Measurements from ENCODE around the gene NEK7.

Gene NEK7

GRCh38 chr1:198141668-198142351 is 15.0 kb upstream of the NEK7 start:
- no peaks in the 10 kb centered on the region for H3F3A ChIP-seq (ENCODE audit: insufficient read depth, low read length)
- no peak overlapping the region for H3K9ac ChIP-seq (ENCODE audit: low read length)
- H3K79me2 ChIP-seq (ENCODE audit: insufficient read depth, low read length), result no peaks in the 10 kb centered on the region
- no peaks in the 10 kb centered on the region for H4K20me1 ChIP-seq (ENCODE audit: insufficient read depth, low read length)
- H3K27ac ChIP-seq (ENCODE audit: low read depth, low read length, poor library complexity, severe bottlenecking), result no peak overlapping the region
- no peaks in the 10 kb centered on the region for H3K4me1 ChIP-seq (ENCODE audit: insufficient read depth, low read length, severe bottlenecking)
- H3K9me2 ChIP-seq (ENCODE audit: low read depth, low read length), result no peaks in the 10 kb centered on the region
- H3K4me2 ChIP-seq (ENCODE audit: low read length), result no peak overlapping the region
- no peaks in the 10 kb centered on the region for H3K9me3 ChIP-seq (ENCODE audit: low read length)
- no peaks in the 10 kb centered on the region for H3K27me3 ChIP-seq (ENCODE audit: insufficient read depth, low read length)
- no peak overlapping the region for H2AFZ ChIP-seq (ENCODE audit: low read length)
- H3K36me3 ChIP-seq (ENCODE audit: insufficient read depth, low read length), result no peaks in the 10 kb centered on the region
- no peak overlapping the region for H3K4me3 ChIP-seq (ENCODE audit: low read depth, low read length, poor library complexity, severe bottlenecking)
- TF ChIP-seq EZH2 (IDR thresholded peaks at IDR 0.05; ENCODE audit: borderline replicate concordance, low read length) (no peak), CTCF (IDR thresholded peaks at IDR 0.05; ENCODE audit: low read length) (no peak)

- Histone ChIP-seq H2AFZ (ENCODE audit: low read length) (no peak overlapping the region), H3K9me2 (ENCODE audit: low read depth, low read length) (no peaks in the 10 kb centered on the region), H3K9ac (ENCODE audit: low read length) (no peak overlapping the region), H3K9me3 (ENCODE audit: low read length) (no peaks in the 10 kb centered on the region), H3K4me3 (ENCODE audit: low read depth, low read length, poor library complexity, severe bottlenecking) (no peak overlapping the region), H3F3A (ENCODE audit: insufficient read depth, low read length) (no peaks in the 10 kb centered on the region), H3K36me3 (ENCODE audit: insufficient read depth, low read length) (no peaks in the 10 kb centered on the region), H3K4me1 (ENCODE audit: insufficient read depth, low read length, severe bottlenecking) (no peaks in the 10 kb centered on the region), H3K27me3 (ENCODE audit: insufficient read depth, low read length) (no peaks in the 10 kb centered on the region), H3K27ac (ENCODE audit: low read depth, low read length, poor library complexity, severe bottlenecking) (no peak overlapping the region), H3K4me2 (ENCODE audit: low read length) (no peak overlapping the region), H3K79me2 (ENCODE audit: insufficient read depth, low read length) (no peaks in the 10 kb centered on the region), H4K20me1 (ENCODE audit: insufficient read depth, low read length) (no peaks in the 10 kb centered on the region)
- TF ChIP-seq EZH2 (IDR thresholded peaks at IDR 0.05; ENCODE audit: borderline replicate concordance, low read length) (no peak), CTCF (IDR thresholded peaks at IDR 0.05; ENCODE audit: low read length) (no peak)
These were observed 13.0 kb upstream of the NEK7 start for GRCh38 chr1:198143797-198144196.

GRCh38 chr1:198147216-198147615 is 9.6 kb upstream of the NEK7 start:
- TF ChIP-seq CTCF (IDR thresholded peaks at IDR 0.05; ENCODE audit: low read length), result no peak
- TF ChIP-seq EZH2 (IDR thresholded peaks at IDR 0.05; ENCODE audit: borderline replicate concordance, low read length), result no peak
- no peaks in the 10 kb centered on the region for H3K9me2 ChIP-seq (ENCODE audit: low read depth, low read length)
- H3K9ac ChIP-seq (ENCODE audit: low read length), result no peak overlapping the region
- H3K36me3 ChIP-seq (ENCODE audit: insufficient read depth, low read length), result no peaks in the 10 kb centered on the region
- no peaks in the 10 kb centered on the region for H3K79me2 ChIP-seq (ENCODE audit: insufficient read depth, low read length)
- no peaks in the 10 kb centered on the region for H3K9me3 ChIP-seq (ENCODE audit: low read length)
- H4K20me1 ChIP-seq (ENCODE audit: insufficient read depth, low read length), result no peaks in the 10 kb centered on the region
- H3K27me3 ChIP-seq (ENCODE audit: insufficient read depth, low read length), result no peaks in the 10 kb centered on the region
- H2AFZ ChIP-seq (ENCODE audit: low read length), result no peak overlapping the region
- H3K4me2 ChIP-seq (ENCODE audit: low read length), result no peak overlapping the region
- no peak overlapping the region for H3K27ac ChIP-seq (ENCODE audit: low read depth, low read length, poor library complexity, severe bottlenecking)
- H3K4me3 ChIP-seq (ENCODE audit: low read depth, low read length, poor library complexity, severe bottlenecking), result no peak overlapping the region
- no peaks in the 10 kb centered on the region for H3K4me1 ChIP-seq (ENCODE audit: insufficient read depth, low read length, severe bottlenecking)
- no peaks in the 10 kb centered on the region for H3F3A ChIP-seq (ENCODE audit: insufficient read depth, low read length)

Data from OCI-LY1 (cell line).